Uterus (tissue), 2 donors: ENCODE measurements around the gene JPH3.

Experiments used
- POLR2A ChIP-seq, 2 donors: fragments of 450-650 bp; IDR thresholded peaks; one replicate each; pipeline ENCODE4 v1.6.1; 2016; ENCODE audit warnings: antibody characterized with exemption in 2 of 2, mild to moderate bottlenecking in 1 of 2, moderate library complexity in 1 of 2
- TF ChIP-seq, protein P1 (sequence below), 4 experiments: fragments of 200-600 bp in 2 of 4; fragments of 450-650 bp in 2 of 4; sonication (generic) in 2 of 4; IDR thresholded peaks; one replicate each; pipeline ENCODE4 v1.5.1; 2016 to 2019; ENCODE audit warnings: antibody characterized with exemption in 4 of 4, mild to moderate bottlenecking in 2 of 4, moderate library complexity in 1 of 4

DNA sequence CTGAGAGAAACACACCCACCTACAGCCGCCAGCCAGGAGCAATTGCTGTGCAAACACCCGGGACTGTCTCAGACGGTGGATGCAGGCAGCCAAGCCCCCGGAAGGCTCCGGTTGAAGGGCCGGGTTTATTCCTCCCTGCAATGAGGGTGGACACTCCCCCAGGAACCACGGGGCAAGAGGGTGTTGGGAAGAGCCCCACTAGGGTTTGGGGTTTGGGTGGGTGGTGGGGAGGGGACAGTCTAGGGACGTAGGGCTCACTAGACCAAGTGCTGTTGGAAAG, 19.2 kb downstream of the JPH3 start:
- TF ChIP-seq, protein P1, sequence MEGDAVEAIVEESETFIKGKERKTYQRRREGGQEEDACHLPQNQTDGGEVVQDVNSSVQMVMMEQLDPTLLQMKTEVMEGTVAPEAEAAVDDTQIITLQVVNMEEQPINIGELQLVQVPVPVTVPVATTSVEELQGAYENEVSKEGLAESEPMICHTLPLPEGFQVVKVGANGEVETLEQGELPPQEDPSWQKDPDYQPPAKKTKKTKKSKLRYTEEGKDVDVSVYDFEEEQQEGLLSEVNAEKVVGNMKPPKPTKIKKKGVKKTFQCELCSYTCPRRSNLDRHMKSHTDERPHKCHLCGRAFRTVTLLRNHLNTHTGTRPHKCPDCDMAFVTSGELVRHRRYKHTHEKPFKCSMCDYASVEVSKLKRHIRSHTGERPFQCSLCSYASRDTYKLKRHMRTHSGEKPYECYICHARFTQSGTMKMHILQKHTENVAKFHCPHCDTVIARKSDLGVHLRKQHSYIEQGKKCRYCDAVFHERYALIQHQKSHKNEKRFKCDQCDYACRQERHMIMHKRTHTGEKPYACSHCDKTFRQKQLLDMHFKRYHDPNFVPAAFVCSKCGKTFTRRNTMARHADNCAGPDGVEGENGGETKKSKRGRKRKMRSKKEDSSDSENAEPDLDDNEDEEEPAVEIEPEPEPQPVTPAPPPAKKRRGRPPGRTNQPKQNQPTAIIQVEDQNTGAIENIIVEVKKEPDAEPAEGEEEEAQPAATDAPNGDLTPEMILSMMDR (IDR thresholded peaks at IDR 0.05), result no peak
- no peak for TF ChIP-seq POLR2A (IDR thresholded peaks at IDR 0.05)
